HG03439 (cell line): ENCODE measurements around the gene ADAT1.

Source experiments
- ATAC-seq: cut with Tn5 transposase; IDR thresholded peaks from one replicate; pipeline ENCODE4 v1.9.1; 2021; ENCODE audit warnings: mild to moderate bottlenecking, moderate library complexity; ENCODE audit not compliant: unreplicated experiment

The ADAT1 gene, protein sequence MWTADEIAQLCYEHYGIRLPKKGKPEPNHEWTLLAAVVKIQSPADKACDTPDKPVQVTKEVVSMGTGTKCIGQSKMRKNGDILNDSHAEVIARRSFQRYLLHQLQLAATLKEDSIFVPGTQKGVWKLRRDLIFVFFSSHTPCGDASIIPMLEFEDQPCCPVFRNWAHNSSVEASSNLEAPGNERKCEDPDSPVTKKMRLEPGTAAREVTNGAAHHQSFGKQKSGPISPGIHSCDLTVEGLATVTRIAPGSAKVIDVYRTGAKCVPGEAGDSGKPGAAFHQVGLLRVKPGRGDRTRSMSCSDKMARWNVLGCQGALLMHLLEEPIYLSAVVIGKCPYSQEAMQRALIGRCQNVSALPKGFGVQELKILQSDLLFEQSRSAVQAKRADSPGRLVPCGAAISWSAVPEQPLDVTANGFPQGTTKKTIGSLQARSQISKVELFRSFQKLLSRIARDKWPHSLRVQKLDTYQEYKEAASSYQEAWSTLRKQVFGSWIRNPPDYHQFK

DNA sequence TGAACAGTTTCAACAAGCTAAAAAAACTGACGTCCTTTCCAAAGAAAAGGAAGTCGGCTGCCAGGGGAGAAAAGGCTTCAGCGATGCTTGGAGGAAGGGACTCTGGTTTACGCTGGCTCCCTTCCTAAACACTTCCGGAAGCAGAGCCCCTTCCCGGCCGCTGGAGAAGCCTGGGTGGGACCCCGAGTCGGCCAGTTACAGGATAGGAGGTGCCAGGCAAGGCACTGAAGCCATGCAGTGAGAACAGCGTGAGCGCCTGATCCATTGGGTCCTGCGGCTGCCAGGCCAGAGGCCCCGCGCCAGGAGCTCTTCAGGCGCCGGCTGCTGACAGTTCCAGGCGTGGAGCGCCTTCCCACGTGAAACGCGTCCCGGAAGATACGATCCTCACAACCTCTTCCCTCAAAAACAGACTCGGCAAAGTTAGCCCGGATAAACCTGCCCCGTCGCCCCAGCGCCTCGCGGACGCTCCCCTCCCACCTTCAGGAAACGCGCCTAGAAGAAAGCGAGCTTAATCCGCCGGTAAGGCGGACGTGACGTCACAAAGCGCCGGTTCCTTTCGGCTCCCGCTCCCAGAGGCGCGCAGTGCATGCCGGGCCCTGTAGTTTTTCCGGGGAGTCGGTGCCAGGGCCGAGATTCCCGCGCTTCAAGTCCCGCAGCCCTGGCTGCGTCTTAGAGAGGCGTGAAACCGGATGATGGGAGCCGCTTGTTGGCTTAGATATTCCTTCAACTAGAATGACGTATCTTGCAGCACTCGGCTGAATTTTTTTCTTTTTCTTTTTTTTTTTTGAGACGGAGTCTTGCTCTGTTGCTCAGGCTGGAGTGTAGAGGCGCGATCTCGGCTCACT, at the start of gene ADAT1:
TSS of gene ADAT1 (minus strand) at position 521 of the 845 bp plus-strand sequence. CDS start 2,482 bp downstream, outside the sequence.
- peak; percentile 96 for ATAC-seq

DNA sequence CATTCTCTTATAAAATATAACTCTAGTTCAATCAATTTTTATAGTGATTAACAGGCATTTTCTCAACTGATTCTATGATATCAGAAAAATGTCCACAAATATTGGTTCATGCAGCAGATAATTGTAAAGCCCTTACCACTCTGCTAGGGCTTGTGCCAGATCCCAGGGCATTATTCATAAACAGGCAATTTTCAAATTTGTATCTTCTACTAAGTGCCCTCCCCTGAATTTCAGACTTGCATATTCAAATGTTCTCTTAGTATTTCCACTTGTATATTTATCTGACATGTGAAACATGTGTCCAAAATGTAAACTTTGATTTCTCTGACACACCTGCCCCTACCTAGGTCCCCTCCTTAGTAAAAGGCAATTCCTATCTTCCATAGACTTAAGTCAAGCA, 44.4 kb upstream of the ADAT1 start:
- ATAC-seq = no peak

DNA sequence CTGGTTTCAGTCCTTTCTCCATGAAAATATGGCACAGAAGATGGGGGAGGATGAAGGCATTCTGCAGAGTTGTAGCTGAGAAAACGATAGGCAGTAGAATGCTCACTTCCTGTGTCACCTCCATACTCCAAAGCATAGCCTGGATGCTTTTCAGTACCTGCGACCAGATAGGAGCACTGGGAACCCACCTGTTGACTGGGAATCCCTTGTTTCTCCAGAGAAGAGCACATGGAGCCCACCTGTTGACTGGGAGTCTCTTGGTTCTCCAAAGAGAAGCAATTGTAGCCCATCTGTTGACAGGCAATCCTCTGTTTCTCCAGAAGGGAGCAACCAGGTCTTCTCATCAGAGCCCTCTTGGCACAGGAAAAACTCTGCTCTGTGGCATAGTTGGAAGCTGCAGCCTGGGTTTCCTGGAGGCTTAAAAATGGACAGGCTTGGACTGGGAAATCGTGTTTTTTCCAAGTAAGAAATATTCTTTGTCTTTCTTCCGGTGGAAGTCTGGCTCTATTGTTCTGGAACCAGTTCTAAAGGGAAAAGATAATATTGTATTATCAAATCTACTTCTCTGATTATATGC, 37.7 kb upstream of the ADAT1 start:
- no peak for ATAC-seq

DNA sequence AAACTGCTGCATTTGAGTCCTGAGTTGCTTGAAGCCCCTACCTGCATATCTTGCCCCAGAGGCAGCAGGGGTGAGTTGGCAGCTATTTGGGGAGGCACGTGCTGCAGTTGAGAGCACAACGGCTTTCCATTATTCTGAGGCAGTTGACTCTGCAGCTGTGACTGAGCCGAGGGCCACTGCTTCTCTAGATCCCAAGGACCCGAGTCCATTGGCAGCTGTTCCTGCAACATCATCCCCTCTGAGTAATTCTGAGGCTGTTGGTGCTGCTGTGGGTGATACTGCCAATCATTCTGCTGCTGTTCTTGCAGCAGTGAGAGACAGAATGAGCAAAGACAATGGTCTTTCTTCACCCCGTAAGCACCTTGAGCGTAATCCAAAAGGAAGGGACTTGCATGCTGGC, 37.2 kb upstream of the ADAT1 start:
- no peak for ATAC-seq

DNA sequence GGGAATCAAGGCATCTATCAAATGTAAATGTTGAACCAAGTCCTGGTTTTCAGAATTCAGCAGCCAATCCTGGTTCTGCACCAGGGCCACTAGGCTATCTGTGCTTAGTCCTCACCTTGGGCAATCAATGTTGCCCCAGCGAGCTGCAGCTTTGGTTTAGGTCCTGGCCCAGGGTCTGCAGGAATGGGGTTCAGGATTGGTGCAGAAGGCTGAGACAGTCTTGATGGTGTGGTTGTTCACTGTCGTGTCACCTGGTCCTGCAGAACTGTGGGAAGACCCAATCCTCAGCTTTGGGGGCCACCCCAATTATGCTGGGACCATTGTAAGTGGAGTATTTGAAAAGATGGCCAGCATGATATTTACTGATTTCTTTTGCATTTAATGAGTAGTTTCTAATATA, 35.1 kb upstream of the ADAT1 start:
- ATAC-seq = no peak

DNA sequence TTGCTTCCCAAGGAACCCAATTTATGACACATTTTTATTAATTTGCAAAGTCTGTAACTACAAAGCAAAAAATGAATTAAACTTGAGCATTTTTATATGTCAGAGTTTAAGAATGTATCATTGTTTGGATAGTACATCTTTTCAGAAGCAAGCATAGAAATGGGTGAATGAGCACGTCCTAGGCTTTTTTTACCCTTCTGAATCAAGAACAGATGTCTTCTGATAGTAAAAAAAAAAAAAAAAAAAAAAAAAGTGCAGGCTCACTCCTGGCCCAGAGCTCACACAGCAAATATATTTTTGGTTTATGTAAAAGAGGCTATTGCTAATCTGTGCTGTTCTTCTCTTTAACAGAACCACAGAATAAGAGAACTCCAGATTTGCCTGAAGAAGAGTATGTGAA, 30.8 kb upstream of the ADAT1 start:
- ATAC-seq = no peak

DNA sequence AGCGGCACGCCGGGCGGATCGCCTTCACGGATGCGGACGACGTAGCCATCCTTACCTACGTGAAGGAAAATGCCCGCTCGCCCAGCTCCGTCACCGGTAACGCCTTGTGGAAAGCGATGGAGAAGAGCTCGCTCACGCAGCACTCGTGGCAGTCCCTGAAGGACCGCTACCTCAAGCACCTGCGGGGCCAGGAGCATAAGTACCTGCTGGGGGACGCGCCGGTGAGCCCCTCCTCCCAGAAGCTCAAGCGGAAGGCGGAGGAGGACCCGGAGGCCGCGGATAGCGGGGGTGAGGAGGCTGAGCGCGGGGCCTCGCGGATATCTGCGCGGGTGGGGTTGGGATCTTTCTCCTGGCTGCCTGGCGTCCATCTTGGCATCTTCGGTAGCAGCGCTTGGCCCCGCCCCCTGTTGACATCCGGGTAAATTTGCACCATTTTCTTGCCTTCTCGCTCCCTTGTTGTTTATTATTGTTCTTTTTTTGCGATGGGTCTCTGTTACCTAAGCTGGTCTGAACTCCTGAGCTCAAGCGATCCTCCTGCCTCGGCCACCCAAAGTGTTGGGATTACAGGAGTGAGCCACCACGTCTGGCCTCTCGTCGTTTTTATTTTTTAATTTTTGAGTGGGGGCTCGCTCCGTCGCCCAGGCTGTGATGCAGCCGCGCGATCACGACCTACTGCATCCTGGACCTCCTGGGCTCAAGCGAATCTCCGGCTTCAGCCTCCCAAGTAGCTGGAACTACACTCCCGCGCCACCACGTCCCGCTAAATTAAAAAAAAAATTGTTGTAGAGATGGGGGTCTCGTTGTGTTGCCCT, 25.4 kb upstream of the ADAT1 start:
- ATAC-seq = peak; percentile 45

DNA sequence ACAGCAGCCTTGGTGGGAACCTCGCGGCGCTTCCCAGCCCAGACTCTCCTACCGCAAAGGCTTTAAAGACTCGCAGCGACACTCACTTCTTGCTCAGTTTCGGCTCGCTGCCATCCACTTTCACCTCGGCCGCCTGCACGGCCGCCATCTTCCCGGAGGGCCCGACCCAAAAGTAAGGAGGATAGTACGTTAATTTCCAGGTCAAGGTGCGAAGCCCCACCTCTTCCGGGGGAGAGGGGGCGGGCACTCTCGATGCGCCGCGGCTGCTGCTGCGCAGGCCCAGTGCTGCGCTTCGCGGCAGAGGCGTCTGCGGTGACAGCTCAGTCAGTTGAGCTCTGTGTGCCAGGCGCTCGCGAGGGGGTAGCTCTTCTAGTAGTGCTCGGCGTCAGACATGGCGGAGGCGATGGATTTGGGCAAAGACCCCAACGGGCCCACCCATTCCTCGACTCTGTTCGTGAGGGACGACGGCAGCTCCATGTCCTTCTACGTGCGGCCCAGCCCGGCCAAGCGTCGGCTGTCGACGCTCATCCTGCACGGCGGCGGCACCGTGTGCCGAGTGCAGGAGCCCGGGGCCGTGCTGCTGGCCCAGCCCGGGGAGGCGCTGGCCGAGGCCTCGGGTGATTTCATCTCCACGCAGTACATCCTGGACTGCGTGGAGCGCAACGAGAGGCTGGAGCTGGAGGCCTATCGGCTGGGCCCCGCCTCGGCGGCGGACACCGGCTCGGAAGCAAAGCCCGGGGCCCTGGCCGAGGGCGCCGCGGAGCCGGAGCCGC, 24.6 kb upstream of the ADAT1 start, which contains the start of the genes KARS1 and TERF2IP:
TSS of gene KARS1 (minus strand) at position 174 of the 773 bp plus-strand sequence. CDS start at position 148, 26 bp downstream.
TSS of gene TERF2IP (plus strand) at position 282 of the 773 bp plus-strand sequence. CDS start at position 392, 110 bp downstream.
- ATAC-seq = peak; percentile 87

DNA sequence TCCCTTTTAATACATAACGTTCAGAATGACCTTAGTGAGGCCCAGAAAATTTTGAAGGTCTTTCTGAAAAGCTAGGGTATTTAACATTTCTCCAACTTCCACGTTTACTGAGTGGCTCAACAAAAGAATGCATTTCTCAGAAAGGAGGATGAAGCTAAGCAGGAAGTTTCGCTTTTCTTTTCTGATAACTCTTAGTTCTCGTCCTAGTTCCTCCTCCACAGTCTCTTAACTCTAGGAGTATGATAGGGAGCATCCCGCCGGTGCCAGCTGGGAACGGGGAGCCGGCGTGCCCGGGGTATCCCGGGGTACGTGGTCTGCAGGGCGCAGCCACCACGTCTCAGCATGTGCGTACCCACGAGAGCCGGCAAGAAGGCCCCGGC, 24.0 kb upstream of the ADAT1 start:
- ATAC-seq = peak; percentile 20

DNA sequence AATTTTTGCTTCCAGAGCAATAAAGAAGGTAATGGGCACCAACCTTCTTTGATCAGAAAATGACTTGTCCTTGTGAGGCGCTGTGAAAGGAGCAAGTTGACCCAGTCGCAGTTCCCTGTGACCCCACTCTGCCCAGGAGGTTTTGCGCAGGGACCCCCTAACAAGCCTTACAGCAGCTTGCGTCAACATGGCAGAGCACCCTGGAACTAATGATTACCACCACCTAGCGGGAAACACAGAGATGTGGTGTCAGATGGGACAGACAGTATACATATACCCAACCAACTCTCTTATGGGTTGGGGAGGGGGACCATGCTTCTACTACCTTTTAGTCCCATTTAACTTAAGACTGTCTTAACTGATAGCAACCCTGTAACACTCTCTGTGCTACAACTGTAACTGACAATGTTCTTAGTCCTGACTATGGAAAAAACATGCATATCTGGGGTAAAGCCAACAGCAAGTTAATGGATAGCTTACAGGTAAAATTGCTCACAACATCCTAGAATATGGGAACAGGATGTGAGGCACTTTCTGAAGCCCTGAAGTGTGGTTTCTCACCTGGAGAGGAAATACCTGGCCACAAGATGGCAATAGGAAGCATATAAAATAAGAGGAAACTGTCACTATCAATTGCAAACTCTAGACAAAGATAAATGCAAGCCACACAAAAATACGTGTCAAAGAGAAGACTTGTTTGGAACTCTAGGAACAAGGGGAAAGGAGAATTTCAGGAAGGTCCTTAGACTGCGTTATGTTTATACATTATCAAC, 21.3 kb upstream of the ADAT1 start:
- ATAC-seq = no peak

DNA sequence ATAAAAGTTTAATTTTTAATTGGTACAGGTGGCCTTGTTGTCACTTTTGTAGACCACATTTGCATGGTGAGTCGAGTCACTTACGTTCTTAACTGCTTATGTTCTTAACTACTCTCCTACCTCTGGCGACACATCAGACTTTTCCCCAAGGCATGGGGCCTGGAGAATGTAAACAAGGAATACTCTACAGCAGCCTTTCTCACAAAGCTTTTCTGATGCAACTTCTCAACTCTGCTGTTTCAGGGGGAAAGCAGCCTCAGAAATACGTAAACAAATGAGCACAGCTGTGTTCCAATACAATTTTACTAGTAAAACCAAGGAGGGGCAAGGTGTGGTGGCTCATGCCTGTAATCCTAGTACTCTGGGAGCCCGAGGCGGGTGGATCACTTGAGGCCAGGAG, 17.5 kb upstream of the ADAT1 start:
- no peak for ATAC-seq

DNA sequence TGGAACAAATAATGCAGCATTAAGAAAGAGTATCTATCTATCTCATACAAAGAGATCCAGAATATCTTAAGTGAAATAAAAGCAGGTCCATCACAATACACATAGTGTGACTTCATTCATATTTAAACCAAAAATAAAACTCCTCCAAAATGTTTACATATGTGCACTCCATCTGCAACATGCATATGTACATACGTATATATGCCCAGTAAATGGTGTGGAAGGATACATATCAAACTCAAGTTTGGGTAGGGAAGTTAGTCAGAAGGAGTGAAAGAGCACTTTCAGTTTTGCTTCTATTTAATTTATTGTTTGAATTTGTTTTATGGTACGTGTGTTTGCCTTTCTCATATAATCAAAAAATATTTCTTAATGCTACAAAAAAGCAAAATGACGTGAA, 12.0 kb upstream of the ADAT1 start:
- no peak for ATAC-seq

DNA sequence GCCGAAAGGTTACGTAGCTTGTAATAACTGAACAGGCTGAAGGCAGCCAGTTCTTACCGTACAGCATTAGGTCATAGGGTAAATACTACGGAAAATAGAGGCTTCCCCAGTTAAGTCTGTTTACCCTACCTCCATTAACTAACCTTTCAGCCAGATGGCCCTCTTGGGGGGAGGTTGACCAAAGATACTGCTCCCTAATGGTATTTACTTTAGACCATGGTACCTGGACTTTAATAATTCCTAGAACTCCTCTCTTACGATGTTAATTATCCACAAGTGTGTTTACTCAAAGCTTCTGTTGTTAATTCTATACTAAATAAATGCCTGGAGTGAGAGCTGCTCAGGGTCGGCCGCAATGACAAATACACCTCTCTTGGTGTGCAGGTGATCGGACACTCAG, 9.8 kb upstream of the ADAT1 start:
- ATAC-seq = no peak

DNA sequence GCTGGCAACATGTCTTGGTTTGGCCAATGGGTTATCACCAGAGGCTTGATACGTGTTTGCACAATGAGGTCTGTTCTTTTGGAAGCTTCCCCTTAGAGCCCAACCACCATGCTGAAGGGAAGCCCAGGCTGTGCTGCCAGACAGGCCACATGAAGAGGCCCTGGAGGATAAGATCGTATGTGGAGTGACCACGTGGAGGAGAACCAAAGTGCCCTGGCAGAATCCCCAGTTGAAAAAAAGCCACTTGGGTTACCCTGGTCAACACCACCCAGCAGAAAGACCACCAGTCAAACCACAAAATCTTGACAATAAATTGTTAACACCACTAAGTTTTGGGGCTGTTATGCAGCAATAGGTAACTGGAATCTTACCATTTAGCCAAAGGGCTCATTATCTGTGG, 7.0 kb upstream of the ADAT1 start:
- ATAC-seq = no peak

DNA sequence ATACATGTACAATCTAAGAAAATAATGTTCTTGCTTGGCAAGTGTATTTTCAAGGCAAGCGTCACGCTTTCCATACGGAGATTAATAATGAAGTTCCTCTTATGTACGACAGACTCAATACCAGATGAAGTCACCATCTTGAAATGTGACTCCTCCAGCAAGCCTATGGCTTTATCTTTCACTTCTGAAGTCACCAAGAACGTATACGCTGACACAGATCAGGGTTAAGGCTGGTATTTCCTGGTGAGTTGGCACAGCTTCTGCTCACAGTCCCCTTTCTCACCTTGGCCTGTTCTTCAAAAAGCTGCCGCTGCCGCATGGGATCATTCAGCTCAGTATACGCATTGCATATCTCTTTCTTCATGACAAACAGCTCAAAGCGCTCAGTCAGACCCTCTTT, 6.1 kb upstream of the ADAT1 start:
- ATAC-seq = no peak

DNA sequence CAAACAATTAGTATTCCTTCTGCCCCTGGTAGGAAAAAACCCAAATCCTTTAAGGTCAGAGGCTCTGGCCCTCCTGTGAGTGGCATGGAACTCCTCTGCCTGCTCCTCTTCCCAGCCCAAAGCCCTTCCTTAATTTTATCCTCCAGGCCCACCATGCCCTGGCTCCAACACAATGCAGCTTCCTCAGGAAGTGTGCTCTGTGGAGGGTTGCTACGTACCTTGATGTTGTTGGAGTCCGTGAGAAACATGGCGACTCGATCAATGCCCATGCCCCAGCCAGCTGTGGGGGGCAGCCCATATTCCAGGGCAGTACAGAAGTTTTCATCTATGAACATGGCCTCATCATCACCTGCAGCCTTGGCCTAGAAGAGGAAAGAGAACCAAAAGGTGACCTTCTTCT, 5.3 kb upstream of the ADAT1 start:
- no peak for ATAC-seq

DNA sequence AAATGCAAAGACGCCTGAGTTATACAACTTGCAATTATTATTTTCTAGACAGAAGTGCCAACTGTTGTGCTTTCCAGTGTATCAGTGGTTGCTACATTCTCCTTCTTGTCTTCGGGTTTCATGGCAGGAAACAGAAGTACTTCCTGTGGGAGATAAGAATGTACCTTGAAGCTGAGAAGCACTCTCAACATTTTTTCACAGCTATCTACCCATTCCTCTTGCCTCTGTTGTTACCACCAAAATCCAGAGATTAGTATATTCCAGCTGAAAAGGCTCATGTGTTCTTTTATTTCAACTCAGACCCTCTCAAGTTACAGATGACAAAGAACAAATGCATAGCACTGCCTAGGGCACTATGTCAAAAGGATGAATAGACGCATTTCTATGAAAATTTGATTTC, 4.8 kb upstream of the ADAT1 start:
- no peak for ATAC-seq

DNA sequence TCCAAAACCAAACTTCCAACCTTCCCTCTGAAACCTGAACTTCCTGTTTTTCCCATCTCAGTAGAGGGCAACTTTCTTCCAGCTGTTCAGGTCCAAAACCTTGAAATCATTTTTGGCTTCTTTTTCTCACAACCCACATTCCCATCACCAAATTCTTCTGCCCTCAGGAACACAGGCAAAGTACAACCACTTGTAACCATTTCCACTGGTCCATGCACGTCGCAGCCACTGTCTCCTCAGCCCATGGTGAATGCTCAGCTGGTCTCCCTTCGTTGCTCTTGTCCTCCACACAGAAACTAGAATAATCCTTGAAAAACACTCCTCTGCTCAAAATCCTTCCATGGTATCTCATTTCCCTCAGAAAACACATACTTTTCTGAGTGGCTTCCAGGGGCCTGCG, 3.7 kb upstream of the ADAT1 start:
- ATAC-seq = no peak

DNA sequence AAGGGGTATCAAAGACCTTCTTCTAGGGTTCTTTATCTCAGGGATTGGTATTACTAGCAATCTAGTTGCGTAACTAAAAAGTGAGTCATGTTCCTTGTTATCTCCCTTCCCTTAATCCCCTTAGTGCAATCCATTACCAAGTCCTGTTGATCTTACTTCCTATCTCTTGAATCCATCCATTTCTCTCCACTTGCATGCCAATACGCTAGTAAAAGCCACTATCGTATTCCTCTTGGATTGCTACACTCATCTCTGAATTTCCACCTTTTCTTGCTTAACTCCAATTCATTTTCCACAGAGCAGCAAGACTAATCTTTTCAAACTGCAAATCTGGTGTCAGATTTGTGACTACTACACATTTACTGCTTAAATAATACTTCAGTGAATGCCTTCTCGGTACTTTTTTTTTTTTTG, 1.8 kb upstream of the ADAT1 start:
- no peak for ATAC-seq
